Measurements from ENCODE around the gene LRRC27. TPM values are rescaled to one million over a fixed set of nuclear protein-coding genes. Genes with fewer than 3 reads are reported as not detected.
A peak's percentile ranks its signal among the peaks of the same experiment; 100 is the strongest.

Gene LRRC27
- polyA plus RNA-seq, 2 donors = 2.3 to 2.6 TPM

GRCh38 chr10:132413226-132414205 lies 81.5 kb downstream of the LRRC27 start:
- H3K4me3 ChIP-seq (ENCODE audit: low read depth in 1 of 2, low read length in 2 of 2) = no peak overlapping the region
- H3K36me3 ChIP-seq (ENCODE audit: control insufficient read depth in 2 of 2, insufficient read depth in 2 of 2, low read length in 1 of 2) = peaks cover 0 to 28% of the 10 kb centered on the region in 2 donors
- 56 to 62% methylated on average over 32 of the region's 32 CpGs for WGBS, 2 donors
- no peaks in the 10 kb centered on the region for H3K9me3 ChIP-seq (ENCODE audit: control insufficient read depth in 2 of 2, insufficient read depth in 1 of 2, low read depth in 1 of 2, low read length in 1 of 2)
- peak overlapping the region; percentile 86 to 90 for H3K27ac ChIP-seq (ENCODE audit: low read depth in 2 of 2, low read length in 1 of 2)
- H3K4me1 ChIP-seq (ENCODE audit: control insufficient read depth in 2 of 2, insufficient read depth in 2 of 2, low read length in 1 of 2) = peaks cover 19 to 49% of the 10 kb centered on the region in 2 donors
- no peaks in the 10 kb centered on the region for H3K27me3 ChIP-seq (ENCODE audit: control insufficient read depth in 1 of 2, insufficient read depth in 2 of 2, low read length in 2 of 2)

DNA sequence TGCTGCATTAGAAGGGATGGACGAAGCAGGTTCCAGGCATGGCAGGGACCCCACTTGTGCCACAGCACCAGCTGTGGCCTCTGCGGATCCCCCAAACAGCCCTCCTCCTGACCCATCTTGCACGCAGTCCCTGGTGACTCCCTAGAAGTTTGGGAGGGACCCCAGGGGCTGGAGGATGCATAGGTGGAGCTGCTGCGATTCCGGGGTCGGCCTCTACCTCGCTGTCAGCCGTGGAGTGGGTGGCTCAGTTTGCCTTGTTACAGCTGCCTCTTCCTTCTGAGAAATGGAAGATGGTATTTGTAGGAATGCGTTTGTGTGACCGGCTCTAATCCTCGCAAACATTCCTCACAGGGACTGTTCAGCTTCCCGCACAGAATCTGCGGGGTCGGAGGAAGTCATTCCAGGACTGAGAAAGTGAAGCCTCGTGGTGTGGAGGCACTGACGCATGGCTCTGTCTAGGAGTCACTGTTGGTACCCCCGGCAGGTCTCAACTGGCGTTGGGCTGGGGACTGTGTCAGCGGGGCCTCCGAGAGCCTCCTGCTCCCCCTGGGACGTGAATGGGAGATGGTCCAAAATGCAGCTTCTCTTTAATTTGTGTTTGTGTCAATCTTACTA lies 82.5 kb downstream of the LRRC27 start:
- H3K27ac ChIP-seq (ENCODE audit: low read depth in 2 of 2, low read length in 1 of 2) = peak overlapping the region in 1 of 2 donors; percentile 24
- H3K27me3 ChIP-seq (ENCODE audit: control insufficient read depth in 1 of 2, insufficient read depth in 2 of 2, low read length in 2 of 2) = no peaks in the 10 kb centered on the region
- 82 to 85% methylated on average over 21 of the region's 21 CpGs for WGBS, 2 donors
- no peaks in the 10 kb centered on the region for H3K9me3 ChIP-seq (ENCODE audit: control insufficient read depth in 2 of 2, insufficient read depth in 1 of 2, low read depth in 1 of 2, low read length in 1 of 2)
- no peak overlapping the region for H3K4me3 ChIP-seq (ENCODE audit: low read depth in 1 of 2, low read length in 2 of 2)
- H3K36me3 ChIP-seq (ENCODE audit: control insufficient read depth in 2 of 2, insufficient read depth in 2 of 2, low read length in 1 of 2) = peaks cover 0 to 21% of the 10 kb centered on the region in 2 donors
- H3K4me1 ChIP-seq (ENCODE audit: control insufficient read depth in 2 of 2, insufficient read depth in 2 of 2, low read length in 1 of 2) = peaks cover 22 to 46% of the 10 kb centered on the region in 2 donors

GRCh38 chr10:132415255-132415654 lies 83.3 kb downstream of the LRRC27 start:
- Histone ChIP-seq H3K4me1 (ENCODE audit: control insufficient read depth in 2 of 2, insufficient read depth in 2 of 2, low read length in 1 of 2) (peaks cover 22 to 43% of the 10 kb centered on the region in 2 donors), H3K36me3 (ENCODE audit: control insufficient read depth in 2 of 2, insufficient read depth in 2 of 2, low read length in 1 of 2) (peaks cover 0 to 21% of the 10 kb centered on the region in 2 donors), H3K4me3 (ENCODE audit: low read depth in 1 of 2, low read length in 2 of 2) (no peak overlapping the region), H3K27ac (ENCODE audit: low read depth in 2 of 2, low read length in 1 of 2) (peak overlapping the region in 1 of 2 donors; percentile 25), H3K9me3 (ENCODE audit: control insufficient read depth in 2 of 2, insufficient read depth in 1 of 2, low read depth in 1 of 2, low read length in 1 of 2) (no peaks in the 10 kb centered on the region), H3K27me3 (ENCODE audit: control insufficient read depth in 1 of 2, insufficient read depth in 2 of 2, low read length in 2 of 2) (no peaks in the 10 kb centered on the region)
- 94 to 95% methylated on average over 5 of the region's 5 CpGs for WGBS, 2 donors

- H3K36me3 ChIP-seq (ENCODE audit: control insufficient read depth in 2 of 2, insufficient read depth in 2 of 2, low read length in 1 of 2) = peaks cover 0 to 16% of the 10 kb centered on the region in 2 donors
- H3K27ac ChIP-seq (ENCODE audit: low read depth in 2 of 2, low read length in 1 of 2) = no peak overlapping the region
- WGBS, 2 donors = 92 to 93% methylated on average over 21 to 22 of the region's 22 CpGs
- no peaks in the 10 kb centered on the region for H3K9me3 ChIP-seq (ENCODE audit: control insufficient read depth in 2 of 2, insufficient read depth in 1 of 2, low read depth in 1 of 2, low read length in 1 of 2)
- H3K4me3 ChIP-seq (ENCODE audit: low read depth in 1 of 2, low read length in 2 of 2) = no peak overlapping the region
- H3K4me1 ChIP-seq (ENCODE audit: control insufficient read depth in 2 of 2, insufficient read depth in 2 of 2, low read length in 1 of 2) = peaks cover 23 to 41% of the 10 kb centered on the region in 2 donors
- H3K27me3 ChIP-seq (ENCODE audit: control insufficient read depth in 1 of 2, insufficient read depth in 2 of 2, low read length in 2 of 2) = no peaks in the 10 kb centered on the region
These were observed 84.0 kb downstream of the LRRC27 start for GRCh38 chr10:132415956-132416355.

GRCh38 chr10:132416566-132417256 lies 84.7 kb downstream of the LRRC27 start:
- peaks cover 30 to 43% of the 10 kb centered on the region in 2 donors for H3K4me1 ChIP-seq (ENCODE audit: control insufficient read depth in 2 of 2, insufficient read depth in 2 of 2, low read length in 1 of 2)
- H3K27me3 ChIP-seq (ENCODE audit: control insufficient read depth in 1 of 2, insufficient read depth in 2 of 2, low read length in 2 of 2) = no peaks in the 10 kb centered on the region
- no peak overlapping the region for H3K27ac ChIP-seq (ENCODE audit: low read depth in 2 of 2, low read length in 1 of 2)
- WGBS, 2 donors = 93 to 94% methylated on average over 32 of the region's 32 CpGs
- H3K36me3 ChIP-seq (ENCODE audit: control insufficient read depth in 2 of 2, insufficient read depth in 2 of 2, low read length in 1 of 2) = peaks cover 0 to 16% of the 10 kb centered on the region in 2 donors
- H3K4me3 ChIP-seq (ENCODE audit: low read depth in 1 of 2, low read length in 2 of 2) = no peak overlapping the region
- no peaks in the 10 kb centered on the region for H3K9me3 ChIP-seq (ENCODE audit: control insufficient read depth in 2 of 2, insufficient read depth in 1 of 2, low read depth in 1 of 2, low read length in 1 of 2)

GRCh38 chr10:132417257-132417910 lies 85.4 kb downstream of the LRRC27 start:
- Histone ChIP-seq H3K4me3 (ENCODE audit: low read depth in 1 of 2, low read length in 2 of 2) (no peak overlapping the region), H3K27me3 (ENCODE audit: control insufficient read depth in 1 of 2, insufficient read depth in 2 of 2, low read length in 2 of 2) (no peaks in the 10 kb centered on the region), H3K9me3 (ENCODE audit: control insufficient read depth in 2 of 2, insufficient read depth in 1 of 2, low read depth in 1 of 2, low read length in 1 of 2) (no peaks in the 10 kb centered on the region), H3K36me3 (ENCODE audit: control insufficient read depth in 2 of 2, insufficient read depth in 2 of 2, low read length in 1 of 2) (peaks cover 0 to 16% of the 10 kb centered on the region in 2 donors), H3K27ac (ENCODE audit: low read depth in 2 of 2, low read length in 1 of 2) (peak overlapping the region in 1 of 2 donors; percentile 91), H3K4me1 (ENCODE audit: control insufficient read depth in 2 of 2, insufficient read depth in 2 of 2, low read length in 1 of 2) (peaks cover 31 to 43% of the 10 kb centered on the region in 2 donors)
- 82 to 91% methylated on average over 26 of the region's 26 CpGs for WGBS, 2 donors

- WGBS, 2 donors = 66 to 69% methylated on average over 20 of the region's 20 CpGs
- peak overlapping the region; percentile 82 to 91 for H3K27ac ChIP-seq (ENCODE audit: low read depth in 2 of 2, low read length in 1 of 2)
- peaks cover 0 to 16% of the 10 kb centered on the region in 2 donors for H3K36me3 ChIP-seq (ENCODE audit: control insufficient read depth in 2 of 2, insufficient read depth in 2 of 2, low read length in 1 of 2)
- no peak overlapping the region for H3K4me3 ChIP-seq (ENCODE audit: low read depth in 1 of 2, low read length in 2 of 2)
- H3K27me3 ChIP-seq (ENCODE audit: control insufficient read depth in 1 of 2, insufficient read depth in 2 of 2, low read length in 2 of 2) = no peaks in the 10 kb centered on the region
- no peaks in the 10 kb centered on the region for H3K9me3 ChIP-seq (ENCODE audit: control insufficient read depth in 2 of 2, insufficient read depth in 1 of 2, low read depth in 1 of 2, low read length in 1 of 2)
- peaks cover 30 to 39% of the 10 kb centered on the region in 2 donors for H3K4me1 ChIP-seq (ENCODE audit: control insufficient read depth in 2 of 2, insufficient read depth in 2 of 2, low read length in 1 of 2)
These were observed 86.0 kb downstream of the LRRC27 start for GRCh38 chr10:132417957-132418441.

GRCh38 chr10:132418527-132419416 lies 86.8 kb downstream of the LRRC27 start:
- H3K4me1 ChIP-seq (ENCODE audit: control insufficient read depth in 2 of 2, insufficient read depth in 2 of 2, low read length in 1 of 2) = peaks cover 27 to 41% of the 10 kb centered on the region in 2 donors
- H3K9me3 ChIP-seq (ENCODE audit: control insufficient read depth in 2 of 2, insufficient read depth in 1 of 2, low read depth in 1 of 2, low read length in 1 of 2) = no peaks in the 10 kb centered on the region
- H3K27me3 ChIP-seq (ENCODE audit: control insufficient read depth in 1 of 2, insufficient read depth in 2 of 2, low read length in 2 of 2) = no peaks in the 10 kb centered on the region
- peak overlapping the region in 1 of 2 donors; percentile 9 for H3K4me3 ChIP-seq (ENCODE audit: low read depth in 1 of 2, low read length in 2 of 2)
- H3K36me3 ChIP-seq (ENCODE audit: control insufficient read depth in 2 of 2, insufficient read depth in 2 of 2, low read length in 1 of 2) = peaks cover 0 to 16% of the 10 kb centered on the region in 2 donors
- WGBS, 2 donors = 34 to 42% methylated on average over 17 to 18 of the region's 18 CpGs
- peak overlapping the region; percentile 82 to 91 for H3K27ac ChIP-seq (ENCODE audit: low read depth in 2 of 2, low read length in 1 of 2)
